ENCODE measurements around the gene ZC2HC1B. TPM values are rescaled to one million over a fixed set of nuclear protein-coding genes. Genes with fewer than 3 reads are reported as not detected.

Gene ZC2HC1B
- total and polyA plus RNA-seq, 2 of the 8 experiments (the other 6 are each of a cell fraction or from before 2014, with no cell fraction given), result not detected

DNA sequence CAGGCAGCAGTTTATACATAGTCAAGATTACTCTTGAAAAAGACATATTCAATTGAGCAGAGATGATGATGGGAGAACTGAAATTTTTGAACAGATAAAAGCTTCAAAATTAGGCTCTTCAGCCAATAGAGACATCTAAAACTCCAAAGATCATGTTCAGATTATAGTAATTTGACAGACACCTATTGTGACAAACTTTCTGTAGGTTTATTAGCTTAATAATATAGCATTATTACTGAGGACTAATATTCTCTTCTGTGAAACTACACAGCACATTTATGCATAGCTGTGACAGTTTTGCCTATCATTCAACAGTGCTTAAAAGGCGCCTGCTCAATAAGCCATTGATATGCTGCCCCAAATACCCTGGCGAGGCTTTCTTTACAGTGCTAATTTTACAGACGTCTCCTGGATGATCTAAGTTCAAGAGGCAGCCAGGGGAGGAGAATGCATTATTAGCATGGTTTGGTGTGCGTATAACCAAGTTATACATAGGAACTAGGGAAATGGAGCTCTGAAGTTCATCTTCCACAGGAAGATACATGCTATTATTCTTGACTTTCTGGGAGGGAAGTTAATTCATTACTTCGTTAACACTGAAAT, 122.3 kb downstream of the ZC2HC1B start:
- H4K5ac ChIP-seq (ENCODE audit: insufficient read length, low read depth, low read length), result no peak overlapping the region
- no peak overlapping the region for H2BK20ac ChIP-seq (ENCODE audit: low read length)
- WGBS, 2 experiments (ENCODE audit: extremely low coverage in 1 of 2, insufficient coverage in 1 of 2, insufficient read length in 1 of 2, insufficient replicate concordance in 2 of 2, low coverage in 1 of 2, low lambda C conversion rate in 2 of 2, missing lambda C conversion rate in 1 of 2), result 36% methylated on average over 5 of the region's 5 CpGs; no CpG with 5 or more reads in 1 of the 2 experiments
- no peak overlapping the region for H3K4me3 ChIP-seq (ENCODE audit: extremely low read depth in 1 of 4, insufficient read depth in 2 of 4, low read depth in 3 of 4, low read length in 4 of 4)
- no peak overlapping the region for H4K8ac ChIP-seq (ENCODE audit: extremely low read depth, insufficient read depth, low read length)
- no peaks in the 10 kb centered on the region for H3K4me1 ChIP-seq (replicated peaks in 1 of 4; ENCODE audit: control insufficient read depth in 3 of 4, insufficient read depth in 4 of 4, low read length in 3 of 4)
- H3K36me3 ChIP-seq (ENCODE audit: control insufficient read depth in 2 of 4, insufficient read depth in 4 of 4, low read length in 3 of 4), result no peaks in the 10 kb centered on the region
- no peak overlapping the region for H3K14ac ChIP-seq (ENCODE audit: insufficient read length)
- H3K79me1 ChIP-seq (ENCODE audit: low read depth, low read length), result no peaks in the 10 kb centered on the region
- no peak overlapping the region for H2BK15ac ChIP-seq (ENCODE audit: low read length)
- H3K27ac ChIP-seq (ENCODE audit: low read depth, low read length), result no peak overlapping the region
- H3K4ac ChIP-seq (replicated peaks; ENCODE audit: insufficient read length, low read depth, low read length), result no peak overlapping the region
- H3K23ac ChIP-seq (ENCODE audit: insufficient read length), result no peak overlapping the region
- no peak overlapping the region for H2AK5ac ChIP-seq (ENCODE audit: low read depth, low read length)
- no peak for FAIRE-seq
- no peak overlapping the region for H3K18ac ChIP-seq (ENCODE audit: extremely low read depth, low read length)
- H2AFZ ChIP-seq (ENCODE audit: low read length), result no peak overlapping the region
- H3K9me3 ChIP-seq (ENCODE audit: insufficient read depth in 2 of 2, low read depth in 1 of 2, low read length in 1 of 2), result no peaks in the 10 kb centered on the region
- no peak for TF ChIP-seq CHD2 (IDR thresholded peaks at IDR 0.05; ENCODE audit: low read length)
- TF ChIP-seq POLR2AphosphoS5 (IDR thresholded peaks at IDR 0.05; ENCODE audit: low read depth, low read length), result no peak
- no peak for TF ChIP-seq SP1 (IDR thresholded peaks at IDR 0.05; ENCODE audit: low read depth, low read length)
- no peak for TF ChIP-seq ASH2L (IDR thresholded peaks at IDR 0.05; ENCODE audit: low read length)
- no peak for TF ChIP-seq CHD1 (IDR thresholded peaks at IDR 0.05; ENCODE audit: low read depth, low read length)
- TF ChIP-seq, protein P1, sequence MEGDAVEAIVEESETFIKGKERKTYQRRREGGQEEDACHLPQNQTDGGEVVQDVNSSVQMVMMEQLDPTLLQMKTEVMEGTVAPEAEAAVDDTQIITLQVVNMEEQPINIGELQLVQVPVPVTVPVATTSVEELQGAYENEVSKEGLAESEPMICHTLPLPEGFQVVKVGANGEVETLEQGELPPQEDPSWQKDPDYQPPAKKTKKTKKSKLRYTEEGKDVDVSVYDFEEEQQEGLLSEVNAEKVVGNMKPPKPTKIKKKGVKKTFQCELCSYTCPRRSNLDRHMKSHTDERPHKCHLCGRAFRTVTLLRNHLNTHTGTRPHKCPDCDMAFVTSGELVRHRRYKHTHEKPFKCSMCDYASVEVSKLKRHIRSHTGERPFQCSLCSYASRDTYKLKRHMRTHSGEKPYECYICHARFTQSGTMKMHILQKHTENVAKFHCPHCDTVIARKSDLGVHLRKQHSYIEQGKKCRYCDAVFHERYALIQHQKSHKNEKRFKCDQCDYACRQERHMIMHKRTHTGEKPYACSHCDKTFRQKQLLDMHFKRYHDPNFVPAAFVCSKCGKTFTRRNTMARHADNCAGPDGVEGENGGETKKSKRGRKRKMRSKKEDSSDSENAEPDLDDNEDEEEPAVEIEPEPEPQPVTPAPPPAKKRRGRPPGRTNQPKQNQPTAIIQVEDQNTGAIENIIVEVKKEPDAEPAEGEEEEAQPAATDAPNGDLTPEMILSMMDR (IDR thresholded peaks at IDR 0.05; ENCODE audit: control extremely low read depth in 1 of 3, insufficient read depth in 1 of 3, low read depth in 1 of 3, low read length in 3 of 3), result no peak
- TF ChIP-seq SP4 (IDR thresholded peaks at IDR 0.05; ENCODE audit: low read length), result no peak
- TF ChIP-seq KDM5A (IDR thresholded peaks at IDR 0.05; ENCODE audit: low read length), result no peak
- TF ChIP-seq RBBP5 (IDR thresholded peaks at IDR 0.05; ENCODE audit: borderline replicate concordance, low read depth, low read length), result no peak
- no peaks in the 10 kb centered on the region for H3K79me2 ChIP-seq (ENCODE audit: control insufficient read depth in 1 of 2, insufficient read depth in 2 of 2, low read length in 2 of 2)
- no peaks in the 10 kb centered on the region for H4K20me1 ChIP-seq (replicated peaks in 1 of 2; ENCODE audit: control insufficient read depth in 1 of 2, insufficient read depth in 2 of 2, low read length in 2 of 2)
- H3K23me2 ChIP-seq (ENCODE audit: low read depth, low read length), result peaks cover 2% of the 10 kb centered on the region; the same call in 1 of the 2 replicates
- no peak overlapping the region for H2BK5ac ChIP-seq (ENCODE audit: low read depth, low read length)
- CTCF ChIA-PET (ENCODE audit: partially characterized antibody), result interaction anchor here (0.6 to 3.0 kb wide), 10 partner anchors 9 to 49 kb away, joined by 3 to 20 read pairs (median 4); no protein-coding TSS in a partner anchor
- no peak overlapping the region for H3K9ac ChIP-seq (replicated peaks in 1 of 4; ENCODE audit: extremely low read depth in 1 of 4, low read depth in 3 of 4, low read length in 3 of 4)
- no peak overlapping the region for H3K56ac ChIP-seq (replicated peaks; ENCODE audit: insufficient read length, low read depth, low read length)
- no peak overlapping the region for H4K91ac ChIP-seq (replicated peaks; ENCODE audit: insufficient read length, low read length)
- no peak overlapping the region for H3K4me2 ChIP-seq (ENCODE audit: insufficient read depth in 1 of 2, low read depth in 2 of 2, low read length in 2 of 2)
- POLR2A ChIA-PET (ENCODE audit: partially characterized antibody), result no interaction called here
- no peak overlapping the region for H2BK120ac ChIP-seq (replicated peaks; ENCODE audit: low read depth, low read length)
- DNase-seq (ENCODE audit: low read depth in 1 of 2, low spot score in 2 of 2), result no peak
- peaks cover 2 to 13% (median 8%) of the 10 kb centered on the region in 4 experiments; a peak in 5 of 7 replicates for H3K27me3 ChIP-seq (replicated peaks in 1 of 4; ENCODE audit: control insufficient read depth in 3 of 4, extremely low read depth in 1 of 4, insufficient read depth in 3 of 4, low read length in 3 of 4)
- H2BK12ac ChIP-seq (ENCODE audit: low read depth, low read length), result no peak overlapping the region
